Uterus (tissue), 4 donors: ENCODE data around the gene SLC25A29. TPM values are rescaled to one million over a fixed set of nuclear protein-coding genes. Genes with fewer than 3 reads are reported as not detected.
A peak's percentile ranks its signal among the peaks of the same experiment; 100 is the strongest.

ENCODE experiments used
- DNase-seq, 2 donors: peaks; one replicate each; pipeline ENCODE4 v3.0.0-alpha.2; 2019 to 2020
- H3K27ac ChIP-seq, 2 donors: fragments of 200-600 bp; sonication (generic); 1 replicate in 1 of 2; 2 replicates in 1 of 2; pipeline ENCODE4 v1.5.1; 2016 to 2018
- H3K27me3 ChIP-seq, 2 donors: fragments of 200-600 bp; sonication (generic); one replicate each; pipeline ENCODE4 v1.5.1; 2018 to 2019; ENCODE audit warnings: control low read depth in 1 of 2
- H3K36me3 ChIP-seq, 2 donors: fragments of 200-600 bp; sonication (generic); one replicate each; pipeline ENCODE4 v1.5.1; 2019; ENCODE audit warnings: control low read depth in 1 of 2
- H3K4me1 ChIP-seq, 2 donors: fragments of 200-600 bp; sonication (generic); one replicate each; pipeline ENCODE4 v1.5.1; 2018 to 2019; ENCODE audit warnings: control low read depth in 1 of 2
- H3K4me3 ChIP-seq, 2 donors: fragments of 200-600 bp; sonication (generic); 1 replicate in 1 of 2; 2 replicates in 1 of 2; pipeline ENCODE4 v1.5.1; 2018 to 2019; ENCODE audit warnings: mild to moderate bottlenecking in 1 of 2
- H3K9me3 ChIP-seq, 2 donors: fragments of 200-600 bp; sonication (generic); one replicate each; pipeline ENCODE4 v1.5.1; 2019; ENCODE audit warnings: control low read depth in 1 of 2
- CTCF ChIP-seq, 4 experiments: fragments of 200-600 bp in 2 of 4; fragments of 450-650 bp in 2 of 4; sonication (generic) in 2 of 4; IDR thresholded peaks; one replicate each; pipeline ENCODE4 v1.5.1; 2016 to 2019; ENCODE audit warnings: antibody characterized with exemption in 4 of 4, mild to moderate bottlenecking in 2 of 4, moderate library complexity in 1 of 4
- POLR2A ChIP-seq, 2 donors: fragments of 450-650 bp; IDR thresholded peaks; one replicate each; pipeline ENCODE4 v1.6.1; 2016; ENCODE audit warnings: antibody characterized with exemption in 2 of 2, mild to moderate bottlenecking in 1 of 2, moderate library complexity in 1 of 2
- intact Hi-C: fragments of 100-400 bp; cut with DNase I; formaldehyde crosslinking; loops from one replicate; pipeline ENCODE4 v1.15.1; 2023; ENCODE audit warnings: low total_unique reads
- microRNA counts, 2 donors: library from miRNA; unstranded; fragments of <30 nt; microRNA quantifications; one replicate each; lab custom pipeline; 2016 to 2017
- microRNA-seq: library from miRNA; unstranded; fragments of <30 nt; microRNA quantifications from one replicate; pipeline ENCODE4, GENCODE V29; 2016; ENCODE audit warnings: borderline microRNAs expressed, borderline replicate concordance
- small RNA-seq: library from RNA; depleted of rRNA; stranded (forward); fragments of <200 nt; gene quantifications from one replicate; pipeline ENCODE3, GENCODE V24; 2016
- total RNA-seq, 4 donors: library from RNA; depleted of rRNA in 3 of 4; stranded (reverse); fragments of >200 nt in 3 of 4; gene quantifications; one replicate each; pipeline versions ENCODE4 v1.1.0 to v1.2.4, GENCODE V29; 2014 to 2023
- donor health status: DM: yes; HTN: yes; CAD: no.

Gene SLC25A29
- total RNA-seq, 4 donors from 2014 or later = 16.2 to 850 (median 60.1) TPM

- Histone ChIP-seq H3K36me3 (no peaks in the 10 kb centered on the region), H3K9me3 (no peaks in the 10 kb centered on the region), H3K4me3 (no peak overlapping the region), H3K27ac (no peak overlapping the region), H3K4me1 (peaks cover 6 to 15% of the 10 kb centered on the region in 2 donors), H3K27me3 (no peaks in the 10 kb centered on the region)
- intact Hi-C loops = no loop called here
- no peak for DNase-seq
- TF ChIP-seq POLR2A (IDR thresholded peaks at IDR 0.05) (no peak), CTCF (IDR thresholded peaks at IDR 0.05) (peak; percentile 46 to 57 (median 52))
Observed at GRCh38 chr14:100246809-100247428, 59.3 kb downstream of the SLC25A29 start.

- Histone ChIP-seq H3K9me3 (no peaks in the 10 kb centered on the region), H3K4me1 (peaks cover 11 to 15% of the 10 kb centered on the region in 2 donors), H3K4me3 (no peak overlapping the region), H3K27ac (no peak overlapping the region), H3K27me3 (no peaks in the 10 kb centered on the region), H3K36me3 (no peaks in the 10 kb centered on the region)
- no peak for TF ChIP-seq CTCF (IDR thresholded peaks at IDR 0.05)
- TF ChIP-seq POLR2A (IDR thresholded peaks at IDR 0.05) = no peak
- intact Hi-C loops = no loop called here
- DNase-seq = no peak
Observed at GRCh38 chr14:100243020-100243419, 63.2 kb downstream of the SLC25A29 start.

- Histone ChIP-seq H3K9me3 (no peaks in the 10 kb centered on the region), H3K27ac (peak overlapping the region; percentile 95 to 97), H3K4me1 (peaks cover 5 to 14% of the 10 kb centered on the region in 2 donors), H3K36me3 (no peaks in the 10 kb centered on the region), H3K4me3 (peak overlapping the region in 1 of 2 donors; percentile 99), H3K27me3 (no peaks in the 10 kb centered on the region)
- intact Hi-C loops = no loop called here
- DNase-seq = no peak
- TF ChIP-seq POLR2A (IDR thresholded peaks at IDR 0.05) (no peak), CTCF (IDR thresholded peaks at IDR 0.05) (no peak)
Observed at GRCh38 chr14:100241279-100241678, 65.0 kb downstream of the SLC25A29 start.

MicroRNAs within 50 kb of the gene (microRNA counts, 767-probe panel; counts per million panel counts)
- 0 counts per million in 2 donors for microRNA hsa-miR-345-5p (lab: Ali Mortazavi, UCI)

Small RNA genes lying within 50 kb of the gene (microRNA-seq; reads per million reads assigned to microRNA genes)
- gene MIR345 (49.0 reads per million, percentile 44 among the genes with 10 or more reads in this experiment), gene MIR6764 (not detected)

Small RNA genes lying within 50 kb of the gene (small RNA-seq; reads per million reads assigned to genes)
- gene MIR345 (1.3 reads per million, percentile 61 among the genes with 10 or more reads in this experiment), gene RN7SL523P (not detected)

Other genes starting within 250 kb of the SLC25A29 start
- 100 to 1,000 TPM in 1 of 4 donors, 10 to 100 TPM in 3; 22.1 to 133 (median 67.5) TPM for gene EVL, start 241.0 kb downstream of the SLC25A29 start, total RNA-seq
- gene DEGS2, start 146.8 kb downstream of the SLC25A29 start, total RNA-seq = 10 to 100 TPM in 1 of 4 donors, 1 to 10 TPM in 2, under 1 TPM in 1; 0.88 to 26.6 (median 1.5) TPM
- gene YY1, start 67.3 kb downstream of the SLC25A29 start, total RNA-seq = 10 to 100 TPM; 40.2 to 61.7 (median 53.2) TPM
- gene SLC25A47, start 16.9 kb upstream of the SLC25A29 start, total RNA-seq = not detected
- 10 to 100 TPM in 3 of 4 donors, 1 to 10 TPM in 1; 2.6 to 53.8 (median 14.5) TPM for gene WDR25, start 70.0 kb upstream of the SLC25A29 start, total RNA-seq